Esophagus muscularis mucosa (tissue), 4 donors: Measurements from ENCODE around the gene TCEANC2.

Source experiments
- EP300 ChIP-seq: sonication (generic); formaldehyde crosslinking; IDR thresholded peaks from one replicate; pipeline ENCODE4 v1.6.1; 2017; ENCODE audit warnings: antibody characterized with exemption
- POLR2A ChIP-seq: fragments of 450-650 bp; IDR thresholded peaks from one replicate; pipeline ENCODE4 v1.6.1; 2017; ENCODE audit warnings: antibody characterized with exemption, moderate library complexity, mild to moderate bottlenecking, low read depth
- TF ChIP-seq, protein P1 (sequence below), 3 experiments: fragments of 200-600 bp in 2 of 3; fragments of 450-650 bp in 1 of 3; sonication (generic) in 2 of 3; IDR thresholded peaks; one replicate each; pipeline ENCODE4 v1.5.1; 2017 to 2019; ENCODE audit warnings: antibody characterized with exemption in 3 of 3, mild to moderate bottlenecking in 2 of 3, moderate library complexity in 1 of 3

DNA sequence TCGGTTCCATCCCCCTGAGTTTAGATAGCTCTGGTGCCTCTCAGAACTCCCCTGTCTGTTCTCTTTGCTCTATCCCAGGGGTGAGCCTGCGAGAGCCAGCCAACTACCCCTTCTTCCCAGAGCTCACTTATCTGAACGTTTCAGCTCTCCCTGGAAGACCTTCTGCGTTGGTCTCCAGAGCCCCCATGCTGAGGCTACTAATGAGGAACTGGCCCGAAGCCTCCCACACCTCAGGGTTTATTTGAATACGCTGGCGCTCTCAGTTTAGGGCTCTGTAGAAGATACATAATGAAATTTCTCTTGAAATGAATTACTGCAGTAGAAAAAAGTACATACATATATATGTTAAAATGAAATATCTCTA is 43.5 kb downstream of the TCEANC2 start:
- TF ChIP-seq, protein P1, sequence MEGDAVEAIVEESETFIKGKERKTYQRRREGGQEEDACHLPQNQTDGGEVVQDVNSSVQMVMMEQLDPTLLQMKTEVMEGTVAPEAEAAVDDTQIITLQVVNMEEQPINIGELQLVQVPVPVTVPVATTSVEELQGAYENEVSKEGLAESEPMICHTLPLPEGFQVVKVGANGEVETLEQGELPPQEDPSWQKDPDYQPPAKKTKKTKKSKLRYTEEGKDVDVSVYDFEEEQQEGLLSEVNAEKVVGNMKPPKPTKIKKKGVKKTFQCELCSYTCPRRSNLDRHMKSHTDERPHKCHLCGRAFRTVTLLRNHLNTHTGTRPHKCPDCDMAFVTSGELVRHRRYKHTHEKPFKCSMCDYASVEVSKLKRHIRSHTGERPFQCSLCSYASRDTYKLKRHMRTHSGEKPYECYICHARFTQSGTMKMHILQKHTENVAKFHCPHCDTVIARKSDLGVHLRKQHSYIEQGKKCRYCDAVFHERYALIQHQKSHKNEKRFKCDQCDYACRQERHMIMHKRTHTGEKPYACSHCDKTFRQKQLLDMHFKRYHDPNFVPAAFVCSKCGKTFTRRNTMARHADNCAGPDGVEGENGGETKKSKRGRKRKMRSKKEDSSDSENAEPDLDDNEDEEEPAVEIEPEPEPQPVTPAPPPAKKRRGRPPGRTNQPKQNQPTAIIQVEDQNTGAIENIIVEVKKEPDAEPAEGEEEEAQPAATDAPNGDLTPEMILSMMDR (IDR thresholded peaks at IDR 0.05), result no peak
- TF ChIP-seq EP300 (no peak), POLR2A (no peak)
